ENCODE data around the gene SUPT3H.
A peak's percentile ranks its signal among the peaks of the same experiment; 100 is the strongest.
"Not testable (repeated sequence)": the region's sequence is repeated elsewhere in the genome, so short reads cannot be mapped to it uniquely, and the experiment has no call there.

Gene SUPT3H

GRCh38 chr6:45169815-45170214 is 207.9 kb downstream of the SUPT3H start:
- DNase-seq: no peak

GRCh38 chr6:45163952-45164766 is 213.6 kb downstream of the SUPT3H start:
- peak; percentile 73 for DNase-seq

- no peak for DNase-seq
Observed at GRCh38 chr6:45160305-45160704, 217.4 kb downstream of the SUPT3H start.

GRCh38 chr6:45156075-45156474 is 221.7 kb downstream of the SUPT3H start:
- DNase-seq: peak; percentile 79

- no peak for DNase-seq
Observed at GRCh38 chr6:45155341-45155894, 222.3 kb downstream of the SUPT3H start.

GRCh38 chr6:45154679-45155078 is 223.1 kb downstream of the SUPT3H start:
- DNase-seq: no peak

GRCh38 chr6:45148711-45149341 is 228.9 kb downstream of the SUPT3H start:
- no peak for DNase-seq

GRCh38 chr6:45148278-45148677 is 229.5 kb downstream of the SUPT3H start:
- no peak for DNase-seq

- not testable (repeated sequence) for DNase-seq
Observed at GRCh38 chr6:45145658-45146057, 232.1 kb downstream of the SUPT3H start.

- no peak for DNase-seq
Observed at GRCh38 chr6:45138765-45139164, 239.0 kb downstream of the SUPT3H start.

- DNase-seq: no peak
Observed at GRCh38 chr6:45136495-45136894, 241.2 kb downstream of the SUPT3H start.

GRCh38 chr6:45132658-45133294 is 245.0 kb downstream of the SUPT3H start:
- no peak for DNase-seq

- no peak for DNase-seq
Observed at GRCh38 chr6:45132059-45132458, 245.7 kb downstream of the SUPT3H start.

GRCh38 chr6:45129051-45129450 is 248.7 kb downstream of the SUPT3H start:
- DNase-seq: no peak

GRCh38 chr6:45127185-45127584 is 250.5 kb downstream of the SUPT3H start:
- no peak for DNase-seq

GRCh38 chr6:45126033-45126432 is 251.7 kb downstream of the SUPT3H start:
- no peak for DNase-seq

- no peak for DNase-seq
Observed at GRCh38 chr6:45123023-45123422, 254.7 kb downstream of the SUPT3H start.

GRCh38 chr6:45118754-45119153 is 259.0 kb downstream of the SUPT3H start:
- DNase-seq: no peak

GRCh38 chr6:45116714-45117410 is 260.9 kb downstream of the SUPT3H start:
- peak; percentile 33 for DNase-seq

GRCh38 chr6:45115696-45116095 is 262.0 kb downstream of the SUPT3H start:
- peak; percentile 16 for DNase-seq

- no peak for DNase-seq
Observed at GRCh38 chr6:45112711-45113110, 265.0 kb downstream of the SUPT3H start.

GRCh38 chr6:45109551-45109950 is 268.2 kb downstream of the SUPT3H start:
- no peak for DNase-seq

Data from activated CD4-positive, alpha-beta T cell treated with anti-CD3 and anti-CD28 coated beads, Interleukin-2, amount 50 U/mL, for 16 hours (primary cell).